DMS114 treated with DMSO at 0.1 percent for 48 hours (cell line): ENCODE results near the gene HEXIM1.

Experiments
- DNase-seq: peaks from one replicate; lab custom pipeline; 2025; ENCODE audit not compliant: unreplicated experiment; lab: John Stamatoyannopoulos, UW

HEXIM1 gene

GRCh38 chr17:45128989-45129388 is 19.3 kb upstream of the HEXIM1 start:
- DNase-seq, result no peak

- DNase-seq, result no peak
Measured at GRCh38 chr17:45129426-45129939, 18.8 kb upstream of the HEXIM1 start.

GRCh38 chr17:45129940-45130680 is 18.2 kb upstream of the HEXIM1 start:
- no peak for DNase-seq

- DNase-seq, result no peak
Measured at GRCh38 chr17:45130681-45131615, 17.3 kb upstream of the HEXIM1 start.

GRCh38 chr17:45131616-45132319 is 16.5 kb upstream of the HEXIM1 start:
- DNase-seq, result no peak

- no peak for DNase-seq
Measured at GRCh38 chr17:45132320-45132571, 16.0 kb upstream of the HEXIM1 start, which contains the start of gene PLCD3. Gene PLCD3 (minus strand): TSS chr17:45132515. CDS start chr17:45132410, 105 bp downstream.

GRCh38 chr17:45132572-45133463 is 15.5 kb upstream of the HEXIM1 start:
- DNase-seq, result peak; percentile 69

GRCh38 chr17:45135192-45135977 is 12.9 kb upstream of the HEXIM1 start, which contains the start of gene ACBD4:
Gene ACBD4 (plus strand): TSS chr17:45135687. CDS start chr17:45136145, 458 bp downstream.
- peak; percentile 95 for DNase-seq

GRCh38 chr17:45135978-45136791 is 12.1 kb upstream of the HEXIM1 start:
- DNase-seq, result no peak

GRCh38 chr17:45136846-45137560 is 11.3 kb upstream of the HEXIM1 start:
- no peak for DNase-seq

GRCh38 chr17:45137561-45138305 is 10.5 kb upstream of the HEXIM1 start:
- no peak for DNase-seq

- DNase-seq, result no peak
Measured at GRCh38 chr17:45138911-45139532, 9.3 kb upstream of the HEXIM1 start.

GRCh38 chr17:45139533-45139920 is 8.7 kb upstream of the HEXIM1 start:
- DNase-seq, result no peak

GRCh38 chr17:45143094-45143670 is 5.1 kb upstream of the HEXIM1 start:
- no peak for DNase-seq

- no peak for DNase-seq
Measured at GRCh38 chr17:45143767-45144198, 4.5 kb upstream of the HEXIM1 start.

- no peak for DNase-seq
Measured at GRCh38 chr17:45144199-45145034, 3.9 kb upstream of the HEXIM1 start.
